RPMI8226 (cell line): ENCODE data around the gene STX4.

ENCODE experiments used
- DNase-seq: peaks from one replicate; pipeline ENCODE4 v3.0.0-alpha.2; 2015

Gene STX4, protein sequence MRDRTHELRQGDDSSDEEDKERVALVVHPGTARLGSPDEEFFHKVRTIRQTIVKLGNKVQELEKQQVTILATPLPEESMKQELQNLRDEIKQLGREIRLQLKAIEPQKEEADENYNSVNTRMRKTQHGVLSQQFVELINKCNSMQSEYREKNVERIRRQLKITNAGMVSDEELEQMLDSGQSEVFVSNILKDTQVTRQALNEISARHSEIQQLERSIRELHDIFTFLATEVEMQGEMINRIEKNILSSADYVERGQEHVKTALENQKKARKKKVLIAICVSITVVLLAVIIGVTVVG

DNA sequence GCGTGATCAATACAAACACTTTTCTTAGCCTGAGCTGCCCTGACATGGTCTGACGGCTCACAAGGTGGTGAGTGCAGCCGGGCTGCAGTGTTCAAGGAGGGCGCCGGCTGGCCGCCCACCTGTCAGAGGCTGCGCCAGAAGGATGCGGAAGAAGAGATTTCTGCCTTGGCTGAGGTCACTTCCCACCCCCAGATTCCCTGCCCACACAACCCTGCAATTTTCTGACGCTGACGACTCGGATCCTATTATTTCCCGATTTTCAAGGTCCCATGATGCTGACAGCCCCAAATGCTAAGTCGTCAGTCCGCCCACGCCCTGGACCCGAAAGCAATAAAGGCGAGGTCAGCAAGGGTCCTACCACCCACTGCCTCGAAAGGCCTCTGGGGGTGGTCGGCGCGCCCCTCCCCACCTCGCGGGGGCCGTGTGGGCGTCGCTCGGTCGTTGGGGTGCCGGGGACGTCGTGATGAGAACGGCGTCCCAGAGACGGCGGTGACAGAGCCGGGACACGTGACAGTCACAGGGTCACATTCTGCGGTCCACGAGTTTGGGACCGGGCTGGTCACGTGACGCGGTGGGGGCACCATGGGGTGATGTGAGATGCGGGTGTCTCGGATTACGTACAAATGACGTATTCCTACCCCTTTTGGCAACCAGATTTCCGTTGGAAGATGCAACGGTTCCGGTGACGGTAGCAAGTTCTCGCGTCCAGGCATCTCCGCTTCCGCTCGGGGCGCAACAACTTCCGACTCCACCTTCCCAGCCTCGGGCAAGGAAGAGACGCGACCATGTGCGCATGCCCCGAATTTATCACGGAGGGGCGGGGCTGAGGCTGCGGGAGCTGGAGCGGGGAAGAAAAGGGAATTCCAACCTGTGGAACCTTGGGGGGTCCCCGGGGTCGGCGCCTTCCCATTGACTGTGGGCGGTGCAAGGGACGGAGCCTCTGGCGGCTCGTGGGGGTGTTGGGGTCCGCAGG, at the start of gene STX4:
Gene STX4 (plus strand): TSS at position 823 of the 973 bp plus-strand sequence. CDS start 248 bp downstream, outside the sequence.
- DNase-seq: peak; percentile 98

GRCh38 chr16:30983898-30984610, 49.3 kb upstream of the STX4 start:
- DNase-seq: no peak

GRCh38 chr16:30984669-30985400, 48.5 kb upstream of the STX4 start, which contains the start of gene HSD3B7:
HSD3B7 (plus strand) TSS chr16:30985207; CDS start chr16:30985659, 452 bp downstream.
- peak; percentile 90 for DNase-seq

DNA sequence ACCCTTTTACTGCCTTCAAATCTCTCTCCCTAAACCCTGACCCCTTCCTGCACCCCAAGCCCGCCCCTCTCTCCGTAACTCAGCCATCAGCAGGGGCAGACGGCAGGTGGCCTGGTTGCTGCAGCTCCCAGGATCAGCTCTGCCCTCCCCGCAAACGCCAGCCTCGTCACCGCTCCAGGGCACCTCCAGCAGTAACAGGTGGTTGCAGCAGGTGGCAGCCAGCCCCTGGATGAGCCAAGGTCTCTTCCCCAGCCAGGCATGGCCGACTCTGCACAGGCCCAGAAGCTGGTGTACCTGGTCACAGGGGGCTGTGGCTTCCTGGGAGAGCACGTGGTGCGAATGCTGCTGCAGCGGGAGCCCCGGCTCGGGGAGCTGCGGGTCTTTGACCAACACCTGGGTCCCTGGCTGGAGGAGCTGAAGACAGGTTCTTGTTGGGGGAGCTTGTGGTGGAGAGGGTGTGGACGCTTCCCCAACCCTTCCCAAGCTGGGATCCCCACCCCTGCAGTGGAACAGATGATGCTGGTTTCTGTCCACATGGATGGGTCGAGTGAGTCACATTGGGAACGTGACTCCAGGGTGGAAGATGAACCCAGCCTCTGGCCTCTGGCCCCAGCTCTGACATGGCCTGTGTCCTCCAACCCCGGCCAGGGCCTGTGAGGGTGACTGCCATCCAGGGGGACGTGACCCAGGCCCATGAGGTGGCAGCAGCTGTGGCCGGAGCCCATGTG, 47.8 kb upstream of the STX4 start:
- peak; percentile 93 for DNase-seq

DNA sequence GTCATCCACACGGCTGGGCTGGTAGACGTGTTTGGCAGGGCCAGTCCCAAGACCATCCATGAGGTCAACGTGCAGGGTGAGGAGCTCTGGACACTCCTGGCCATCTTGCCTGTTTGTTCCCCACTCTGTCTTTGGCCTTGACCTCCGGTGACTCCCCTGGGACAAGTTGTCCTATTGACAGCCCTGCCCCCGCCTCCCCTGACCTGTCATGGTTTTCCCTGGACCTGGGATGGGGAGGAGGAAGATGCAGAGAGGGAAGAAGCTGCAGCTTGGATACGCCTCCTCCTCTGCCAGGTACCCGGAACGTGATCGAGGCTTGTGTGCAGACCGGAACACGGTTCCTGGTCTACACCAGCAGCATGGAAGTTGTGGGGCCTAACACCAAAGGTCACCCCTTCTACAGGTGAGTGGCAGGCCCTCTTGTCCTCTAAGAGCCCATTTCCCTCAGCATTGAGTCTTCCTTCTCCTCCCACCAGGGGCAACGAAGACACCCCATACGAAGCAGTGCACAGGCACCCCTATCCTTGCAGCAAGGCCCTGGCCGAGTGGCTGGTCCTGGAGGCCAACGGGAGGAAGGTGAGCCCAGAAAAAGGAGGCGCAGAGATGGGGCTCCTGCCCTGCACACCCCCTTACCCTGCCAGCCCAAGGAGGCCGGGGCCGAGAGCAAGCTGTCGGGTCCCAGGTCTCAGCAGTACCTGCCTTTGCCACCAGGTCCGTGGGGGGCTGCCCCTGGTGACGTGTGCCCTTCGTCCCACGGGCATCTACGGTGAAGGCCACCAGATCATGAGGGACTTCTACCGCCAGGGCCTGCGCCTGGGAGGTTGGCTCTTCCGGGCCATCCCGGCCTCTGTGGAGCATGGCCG, 47.0 kb upstream of the STX4 start:
- no peak for DNase-seq

DNA sequence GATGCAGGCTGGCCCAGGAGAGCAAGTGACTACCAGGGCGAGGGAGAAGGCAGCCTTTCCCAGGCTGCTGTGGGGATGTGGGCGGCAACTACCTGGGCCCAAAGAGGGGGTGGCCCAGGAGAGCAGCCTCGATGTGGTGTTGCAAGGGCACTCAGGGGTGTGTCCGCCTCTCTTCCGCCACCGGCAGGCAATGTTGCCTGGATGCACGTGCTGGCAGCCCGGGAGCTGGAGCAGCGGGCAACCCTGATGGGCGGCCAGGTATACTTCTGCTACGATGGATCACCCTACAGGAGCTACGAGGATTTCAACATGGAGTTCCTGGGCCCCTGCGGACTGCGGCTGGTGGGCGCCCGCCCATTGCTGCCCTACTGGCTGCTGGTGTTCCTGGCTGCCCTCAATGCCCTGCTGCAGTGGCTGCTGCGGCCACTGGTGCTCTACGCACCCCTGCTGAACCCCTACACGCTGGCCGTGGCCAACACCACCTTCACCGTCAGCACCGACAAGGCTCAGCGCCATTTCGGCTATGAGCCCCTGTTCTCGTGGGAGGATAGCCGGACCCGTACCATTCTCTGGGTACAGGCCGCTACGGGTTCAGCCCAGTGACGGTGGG, 45.7 kb upstream of the STX4 start:
- DNase-seq: no peak

GRCh38 chr16:30989469-30990047, 43.8 kb upstream of the STX4 start:
- no peak for DNase-seq

- DNase-seq: no peak
Observed at GRCh38 chr16:30990105-30990504, 43.3 kb upstream of the STX4 start.

GRCh38 chr16:30991052-30991451, 42.3 kb upstream of the STX4 start:
- no peak for DNase-seq

DNA sequence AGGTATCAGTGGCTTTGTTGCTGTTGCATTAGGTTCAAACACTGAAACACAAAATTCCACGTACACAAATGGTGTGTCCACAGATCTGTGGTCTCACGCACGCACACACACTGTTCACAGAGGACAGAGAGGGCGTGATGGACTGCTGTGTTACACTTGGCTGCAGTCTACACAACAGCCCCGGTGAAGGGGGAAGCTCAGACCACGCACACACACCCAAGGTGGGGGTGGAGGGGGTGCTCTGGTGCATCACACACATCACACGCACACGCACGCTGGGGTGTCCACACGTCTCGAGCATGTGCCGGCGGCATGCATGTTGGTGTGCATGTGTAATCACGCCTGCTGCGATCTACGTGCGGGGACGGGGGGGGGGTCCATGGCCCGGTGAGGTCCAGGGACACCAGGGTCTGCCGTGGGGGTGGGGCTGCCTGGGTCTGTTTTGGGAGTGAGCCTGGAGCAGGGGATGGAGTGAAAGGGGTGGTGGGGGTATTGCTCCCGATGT, 41.0 kb upstream of the STX4 start:
- no peak for DNase-seq

GRCh38 chr16:30992931-30993816, 40.2 kb upstream of the STX4 start:
- no peak for DNase-seq

DNA sequence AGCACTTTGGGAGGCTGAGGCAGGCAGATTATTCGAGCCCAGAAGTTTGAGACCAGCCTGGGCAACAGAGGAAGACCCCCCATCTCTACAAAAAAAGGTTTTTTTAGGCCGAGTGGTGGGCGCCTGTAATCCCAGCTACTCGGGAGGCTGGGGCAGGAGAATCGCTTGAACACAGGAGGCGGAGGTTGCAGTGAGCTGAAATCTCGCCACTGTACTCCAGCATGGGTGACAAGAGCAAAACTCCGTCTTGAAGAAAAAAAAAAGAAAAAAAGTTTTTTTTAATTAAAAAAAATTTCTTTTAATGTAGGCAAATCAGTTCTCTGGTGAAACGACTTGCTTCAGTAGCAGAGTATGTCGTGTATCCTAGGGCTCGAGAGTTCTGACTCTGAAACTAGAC, 37.4 kb upstream of the STX4 start:
- DNase-seq: no peak

- no peak for DNase-seq
Observed at GRCh38 chr16:30996324-30996984, 36.9 kb upstream of the STX4 start.

DNA sequence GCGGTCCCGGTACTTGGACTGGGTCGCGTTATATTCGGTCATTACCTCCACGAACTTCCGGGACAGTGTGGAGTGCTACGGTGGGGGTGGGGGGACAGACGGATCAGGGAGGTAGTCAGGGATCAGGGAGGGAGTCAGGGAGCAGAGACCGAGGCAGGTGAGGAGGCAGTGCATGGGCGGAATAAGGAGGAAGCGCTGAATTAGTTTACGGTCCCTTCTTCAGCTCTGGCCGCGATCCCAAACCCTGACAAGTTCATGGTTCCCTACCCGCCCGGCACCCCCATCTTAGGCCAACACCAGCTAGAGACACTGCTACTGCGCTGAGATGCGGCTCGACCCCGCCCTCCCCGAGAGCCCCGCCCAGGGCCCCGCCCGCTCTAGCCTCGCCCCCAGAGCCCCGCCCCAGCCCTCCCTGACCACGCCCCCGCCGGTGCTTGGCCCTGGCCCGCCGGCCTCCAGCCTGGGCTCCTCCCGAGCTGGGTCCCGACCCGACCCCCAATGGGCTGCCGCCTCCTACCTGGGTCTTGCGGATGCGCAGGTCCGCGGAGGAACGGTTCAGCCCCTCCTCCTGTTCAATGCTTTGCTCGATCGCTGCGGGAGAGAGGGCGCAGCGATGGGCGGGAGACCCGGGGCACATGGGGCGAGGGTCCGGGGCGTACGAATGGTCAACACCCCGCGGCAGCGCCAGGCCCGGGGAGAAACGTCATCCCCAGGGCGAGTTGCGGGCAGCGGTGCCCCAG, 36.2 kb upstream of the STX4 start:
- DNase-seq: peak; percentile 87

DNA sequence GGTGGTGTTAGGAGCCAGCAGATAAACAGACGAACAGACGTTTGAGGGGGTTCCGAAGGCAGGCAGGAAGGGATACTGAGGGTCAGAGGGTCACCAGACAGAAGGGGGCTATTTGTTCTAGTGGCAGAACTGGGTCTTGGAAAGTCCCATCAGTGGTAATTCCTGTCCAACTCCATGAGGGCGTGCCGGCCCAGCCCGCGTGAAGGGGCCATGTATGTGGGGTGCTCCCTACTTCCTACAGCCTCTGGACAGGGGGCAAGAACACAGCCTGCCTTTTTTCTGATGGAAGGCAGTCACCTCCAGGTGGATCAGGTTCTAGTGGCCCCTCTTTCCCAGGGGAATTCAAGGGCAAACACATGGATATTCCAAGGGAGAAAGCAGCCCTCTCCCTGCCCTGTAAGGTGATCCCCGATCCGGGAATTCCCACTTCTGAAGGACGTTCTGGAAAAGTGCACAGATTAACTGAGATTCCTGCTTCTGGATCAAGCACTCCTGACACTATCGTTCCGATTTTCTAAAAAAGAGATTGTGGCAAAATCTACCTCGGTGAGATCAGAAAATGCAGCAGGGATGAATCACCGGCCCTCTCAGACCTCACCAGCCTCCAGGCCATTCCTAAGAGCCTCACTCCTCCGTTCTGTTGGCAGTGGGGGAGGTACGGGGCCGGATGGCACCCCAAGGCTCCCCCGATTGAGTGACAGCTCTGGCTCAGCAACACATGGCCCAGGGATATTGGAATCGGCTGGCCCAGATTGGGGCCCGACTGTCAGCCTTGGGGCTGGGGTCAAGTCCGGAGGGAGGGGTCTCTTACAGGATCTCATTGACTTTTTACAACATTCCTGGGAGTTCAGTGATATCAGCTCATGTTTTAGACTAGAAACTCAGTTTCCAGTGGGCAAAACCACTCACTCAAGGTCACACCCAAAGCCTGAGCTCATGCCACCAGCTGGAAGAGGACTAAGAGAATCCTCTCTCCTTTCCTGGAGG, 35.3 kb upstream of the STX4 start:
- DNase-seq: no peak
